Measurements from ENCODE around the gene RFNG.

DNA sequence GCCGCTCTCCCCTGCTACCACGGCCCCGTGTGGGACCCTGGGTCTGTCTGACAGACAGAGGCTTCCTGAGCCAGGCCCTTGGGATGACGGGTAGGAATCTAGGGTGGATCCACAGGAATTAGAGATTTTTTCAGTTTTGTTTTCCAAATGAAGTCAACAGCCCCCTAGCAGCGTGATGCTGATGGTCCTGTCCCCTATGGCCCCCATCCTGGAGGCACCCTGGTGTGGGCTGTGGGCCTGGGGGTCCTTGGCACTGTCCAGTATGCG is 44.5 kb downstream of the RFNG start:
- TF ChIP-seq, protein P1, sequence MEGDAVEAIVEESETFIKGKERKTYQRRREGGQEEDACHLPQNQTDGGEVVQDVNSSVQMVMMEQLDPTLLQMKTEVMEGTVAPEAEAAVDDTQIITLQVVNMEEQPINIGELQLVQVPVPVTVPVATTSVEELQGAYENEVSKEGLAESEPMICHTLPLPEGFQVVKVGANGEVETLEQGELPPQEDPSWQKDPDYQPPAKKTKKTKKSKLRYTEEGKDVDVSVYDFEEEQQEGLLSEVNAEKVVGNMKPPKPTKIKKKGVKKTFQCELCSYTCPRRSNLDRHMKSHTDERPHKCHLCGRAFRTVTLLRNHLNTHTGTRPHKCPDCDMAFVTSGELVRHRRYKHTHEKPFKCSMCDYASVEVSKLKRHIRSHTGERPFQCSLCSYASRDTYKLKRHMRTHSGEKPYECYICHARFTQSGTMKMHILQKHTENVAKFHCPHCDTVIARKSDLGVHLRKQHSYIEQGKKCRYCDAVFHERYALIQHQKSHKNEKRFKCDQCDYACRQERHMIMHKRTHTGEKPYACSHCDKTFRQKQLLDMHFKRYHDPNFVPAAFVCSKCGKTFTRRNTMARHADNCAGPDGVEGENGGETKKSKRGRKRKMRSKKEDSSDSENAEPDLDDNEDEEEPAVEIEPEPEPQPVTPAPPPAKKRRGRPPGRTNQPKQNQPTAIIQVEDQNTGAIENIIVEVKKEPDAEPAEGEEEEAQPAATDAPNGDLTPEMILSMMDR (IDR thresholded peaks at IDR 0.05), result no peak
- TF ChIP-seq TCF7L2 (IDR thresholded peaks at IDR 0.05; ENCODE audit: low read depth, low read length) (no peak), POLR2AphosphoS5 (IDR thresholded peaks at IDR 0.05; ENCODE audit: low read depth, low read length) (no peak)

Data from Panc1 (cell line).